Stomach (tissue), 9 donors: ENCODE results near the gene BRAF. TPM values are rescaled to one million over a fixed set of nuclear protein-coding genes. Genes with fewer than 3 reads are reported as not detected.
"Not testable (repeated sequence)": the region's sequence is repeated elsewhere in the genome, so short reads cannot be mapped to it uniquely, and the experiment has no call there.

ENCODE experiments used
- DNase-seq, 2 donors: peaks; one replicate each; pipeline versions ENCODE4 v3.0.0 to v3.0.0-alpha.2; 2013 to 2019
- H3K27ac ChIP-seq, 5 donors: fragments of 200-600 bp in 4 of 5; sonication (generic) in 4 of 5; one replicate each; pipeline ENCODE4 v1.5.1; 2013 to 2019; ENCODE audit warnings: mild to moderate bottlenecking in 1 of 5, moderate library complexity in 1 of 5
- H3K27me3 ChIP-seq, 3 donors: fragments of 200-600 bp; sonication (generic); one replicate each; pipeline ENCODE4 v1.5.1; 2017 to 2019; ENCODE audit warnings: mixed run types in 1 of 3
- H3K36me3 ChIP-seq, 4 donors: fragments of 200-600 bp; sonication (generic); 1 replicate in 3 of 4; 2 replicates in 1 of 4; pipeline ENCODE4 v1.5.1; 2016 to 2019
- H3K4me1 ChIP-seq, 4 donors: fragments of 200-600 bp; sonication (generic); one replicate each; pipeline ENCODE4 v1.5.1; 2016 to 2019
- H3K4me3 ChIP-seq, 4 donors: fragments of 200-600 bp; sonication (generic) in 3 of 4; one replicate each; pipeline ENCODE4 v1.5.1; 2016 to 2019; ENCODE audit warnings: mild to moderate bottlenecking in 1 of 4
- H3K9me3 ChIP-seq, 4 donors: fragments of 200-600 bp; sonication (generic); one replicate each; pipeline ENCODE4 v1.5.1; 2016 to 2019
- EP300 ChIP-seq: sonication (generic); formaldehyde crosslinking; IDR thresholded peaks from one replicate; pipeline ENCODE4 v1.6.1; 2017; ENCODE audit warnings: antibody characterized with exemption
- POLR2A ChIP-seq, 4 donors: fragments of 450-650 bp; IDR thresholded peaks; one replicate each; pipeline ENCODE4 v1.6.1; 2016; ENCODE audit warnings: antibody characterized with exemption in 4 of 4, control low read depth in 2 of 4, mild to moderate bottlenecking in 1 of 4, moderate library complexity in 1 of 4
- POLR2AphosphoS5 ChIP-seq, 3 donors: sonication (generic); formaldehyde crosslinking; IDR thresholded peaks; one replicate each; pipeline ENCODE4 v1.6.1; 2016; ENCODE audit warnings: antibody characterized with exemption in 3 of 3
- WGBS, 5 donors: extraction: QIAGEN DNeasy Blood & Tissue Kit in 3 of 5; methylation state at CpG; one replicate each; pipeline versions ENCODE4 v1.1.5 to v1.1.7; 2013 to 2018; 5-methylcytosine and 5-hydroxymethylcytosine counted together
- intact Hi-C: fragments of 100-400 bp; cut with DNase I; formaldehyde crosslinking; loops from one replicate; pipeline ENCODE4 v1.15.1; 2023; ENCODE audit warnings: low total_unique reads
- polyA plus RNA-seq, 3 donors: library from polyadenylated mRNA; stranded (reverse); fragments of 200-250 nt; gene quantifications; one replicate each; pipeline ENCODE4 v1.2.3, GENCODE V29; 2013
- total RNA-seq, 5 donors: library from RNA; depleted of rRNA; stranded (reverse); fragments of >200 nt; gene quantifications; one replicate each; pipeline versions ENCODE4 v1.1.0 to v1.2.3, GENCODE V29; 2014 to 2016
- TF ChIP-seq, protein P1 (sequence below), 7 experiments: fragments of 450-650 bp in 4 of 7; fragments of 200-600 bp in 3 of 7; sonication (generic) in 3 of 7; IDR thresholded peaks; one replicate each; pipeline ENCODE4 v1.5.1; 2016 to 2019; ENCODE audit warnings: antibody characterized with exemption in 7 of 7, control low read depth in 2 of 7, mild to moderate bottlenecking in 1 of 7
- donor health status: healthy with polysubstance abuse.
- donor health status: Bipolar disorder and iron deficiency.
- donor health status: healthy.

BRAF gene
- total and polyA plus RNA-seq, 8 donors, result 3.9 to 105 (median 33.3) TPM

DNA sequence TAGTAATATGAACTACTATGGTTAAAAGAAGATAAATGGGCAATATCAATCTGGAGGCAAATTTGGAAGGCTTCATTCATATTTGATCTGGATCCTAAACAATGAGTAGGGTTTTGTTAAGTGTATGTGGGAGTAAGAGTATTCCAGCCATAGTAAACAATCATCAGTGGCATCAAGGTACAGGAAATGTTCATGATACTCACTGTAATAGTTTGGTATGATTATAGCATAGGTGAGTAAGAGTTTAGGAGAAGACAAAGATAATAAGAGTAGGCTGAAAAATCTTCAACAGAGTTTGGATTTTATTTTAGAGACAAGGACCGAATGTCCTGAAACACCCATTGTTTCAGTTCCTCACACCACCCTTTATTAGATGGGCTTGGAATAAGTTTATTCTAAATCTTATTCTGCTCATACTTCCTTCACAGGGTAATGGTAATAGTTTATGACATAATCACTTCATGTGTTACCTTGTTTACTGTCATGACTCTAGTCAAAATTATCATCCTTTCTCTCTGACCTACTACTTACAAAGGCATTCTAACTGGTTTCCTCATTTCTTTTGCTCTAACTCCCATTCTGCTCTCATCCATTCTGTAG, 38.9 kb downstream of the BRAF start:
- Histone ChIP-seq H3K27ac (no peak overlapping the region), H3K9me3 (no peaks in the 10 kb centered on the region), H3K4me3 (no peak overlapping the region), H3K27me3 (no peaks in the 10 kb centered on the region), H3K4me1 (peaks cover 0 to 43% (median 23%) of the 10 kb centered on the region in 4 donors), H3K36me3 (no peaks in the 10 kb centered on the region)
- no peak for DNase-seq
- TF ChIP-seq EP300, result no peak
- no peak for TF ChIP-seq POLR2AphosphoS5 (IDR thresholded peaks at IDR 0.05)
- no peak for TF ChIP-seq POLR2A (IDR thresholded peaks at IDR 0.05)
- TF ChIP-seq, protein P1, sequence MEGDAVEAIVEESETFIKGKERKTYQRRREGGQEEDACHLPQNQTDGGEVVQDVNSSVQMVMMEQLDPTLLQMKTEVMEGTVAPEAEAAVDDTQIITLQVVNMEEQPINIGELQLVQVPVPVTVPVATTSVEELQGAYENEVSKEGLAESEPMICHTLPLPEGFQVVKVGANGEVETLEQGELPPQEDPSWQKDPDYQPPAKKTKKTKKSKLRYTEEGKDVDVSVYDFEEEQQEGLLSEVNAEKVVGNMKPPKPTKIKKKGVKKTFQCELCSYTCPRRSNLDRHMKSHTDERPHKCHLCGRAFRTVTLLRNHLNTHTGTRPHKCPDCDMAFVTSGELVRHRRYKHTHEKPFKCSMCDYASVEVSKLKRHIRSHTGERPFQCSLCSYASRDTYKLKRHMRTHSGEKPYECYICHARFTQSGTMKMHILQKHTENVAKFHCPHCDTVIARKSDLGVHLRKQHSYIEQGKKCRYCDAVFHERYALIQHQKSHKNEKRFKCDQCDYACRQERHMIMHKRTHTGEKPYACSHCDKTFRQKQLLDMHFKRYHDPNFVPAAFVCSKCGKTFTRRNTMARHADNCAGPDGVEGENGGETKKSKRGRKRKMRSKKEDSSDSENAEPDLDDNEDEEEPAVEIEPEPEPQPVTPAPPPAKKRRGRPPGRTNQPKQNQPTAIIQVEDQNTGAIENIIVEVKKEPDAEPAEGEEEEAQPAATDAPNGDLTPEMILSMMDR (IDR thresholded peaks at IDR 0.05), result no peak
- intact Hi-C loops, result no loop called here
- WGBS, 5 donors, result 67 to 96% (median 81%) methylated on average over 1 of the region's 1 CpG

DNA sequence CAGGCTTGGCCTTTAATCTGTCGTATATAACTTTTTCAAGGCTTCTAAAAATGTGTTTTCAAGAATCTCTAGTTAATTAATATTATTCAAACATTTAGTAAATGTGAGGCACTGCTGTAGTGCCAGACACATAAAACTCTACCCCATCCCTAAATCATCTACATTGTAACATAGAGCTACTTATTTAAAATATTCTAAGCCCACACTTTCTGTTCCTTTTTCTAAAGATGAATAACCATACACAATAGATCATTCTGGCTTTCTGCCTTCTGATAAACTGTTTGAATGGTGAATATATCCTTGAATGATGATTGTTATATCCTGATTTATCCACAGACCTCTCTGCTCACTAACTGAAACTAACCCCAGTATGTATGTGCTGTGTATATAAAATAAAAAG, 41.4 kb downstream of the BRAF start:
- intact Hi-C loops, result no loop called here

DNA sequence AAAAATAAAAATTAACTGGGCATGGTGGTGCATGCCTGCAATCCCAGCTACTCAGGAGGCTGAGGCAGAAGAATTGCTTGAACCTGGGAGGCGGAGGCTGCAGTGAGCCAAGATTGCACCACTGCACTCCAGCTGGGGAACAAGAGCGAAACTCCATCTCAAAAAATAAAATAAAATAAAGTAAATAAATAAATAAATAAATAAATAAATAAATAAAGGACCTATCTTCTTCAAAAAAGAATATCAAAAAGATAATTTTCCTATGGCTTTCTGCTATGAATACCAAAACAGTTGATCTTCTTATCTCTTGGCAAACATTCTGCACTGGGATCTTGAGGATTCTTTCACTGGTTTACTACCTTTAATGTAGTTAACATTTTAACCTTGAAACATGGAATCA, 41.9 kb downstream of the BRAF start:
- H3K36me3 ChIP-seq, H3K9me3 ChIP-seq, H3K27ac ChIP-seq, H3K4me3 ChIP-seq, intact Hi-C loops, H3K27me3 ChIP-seq, DNase-seq: not testable (repeated sequence)
- WGBS, 5 donors, result 96 to 100% (median 96%) methylated on average over 2 of the region's 2 CpGs
- H3K4me1 ChIP-seq, result peaks cover 0 to 33% (median 17%) of the 10 kb centered on the region in 4 donors

More for the DNA sequence above, 41.4 kb downstream of the BRAF start:
- WGBS, 5 donors, result 60 to 71% (median 68%) methylated on average over 1 of the region's 1 CpG
- Histone ChIP-seq H3K27ac (no peak overlapping the region), H3K27me3 (no peaks in the 10 kb centered on the region), H3K9me3 (no peaks in the 10 kb centered on the region), H3K4me1 (peaks cover 0 to 37% (median 19%) of the 10 kb centered on the region in 4 donors), H3K4me3 (no peak overlapping the region), H3K36me3 (no peaks in the 10 kb centered on the region)
- TF ChIP-seq, protein P1 (IDR thresholded peaks at IDR 0.05), result no peak
- no peak for DNase-seq

DNA sequence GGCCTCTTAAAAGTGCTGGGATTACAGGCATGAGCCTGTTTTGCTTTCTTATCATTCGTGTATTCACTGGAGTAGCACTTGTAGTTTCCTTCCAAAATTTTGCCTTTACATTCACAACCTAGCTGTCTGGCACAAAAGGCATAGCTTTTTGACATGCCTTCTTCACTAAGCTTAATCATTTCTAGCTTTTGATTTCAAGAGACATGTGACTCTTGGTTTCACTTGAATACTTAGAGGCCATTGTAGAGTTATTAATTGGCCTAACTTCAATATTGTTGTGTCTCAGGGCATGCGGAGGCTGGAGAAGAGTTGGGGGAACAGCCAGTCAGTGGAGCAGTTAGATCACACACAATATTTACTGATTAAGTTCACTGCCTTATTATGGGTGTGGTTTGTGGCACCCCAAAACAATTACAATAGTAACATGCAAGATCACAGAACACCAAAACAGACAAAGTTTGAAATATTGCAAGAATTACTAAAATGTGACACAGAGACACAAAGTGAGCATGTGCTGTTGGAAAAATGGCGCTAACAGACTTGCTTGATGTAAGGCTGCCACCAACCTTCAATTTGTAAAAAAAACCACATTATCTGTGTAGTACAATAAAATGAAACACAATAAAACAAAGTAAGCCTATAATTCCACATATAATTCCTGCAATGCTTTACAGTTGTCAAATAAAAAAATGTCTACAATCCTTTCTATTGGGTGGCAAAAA, 43.1 kb downstream of the BRAF start:
- Histone ChIP-seq H3K27me3 (no peaks in the 10 kb centered on the region), H3K4me3 (no peak overlapping the region), H3K27ac (no peak overlapping the region), H3K4me1 (peaks cover 0 to 32% (median 10%) of the 10 kb centered on the region in 4 donors), H3K9me3 (no peaks in the 10 kb centered on the region), H3K36me3 (no peaks in the 10 kb centered on the region)
- no peak for DNase-seq
- intact Hi-C loops, result no loop called here
- TF ChIP-seq EP300 (no peak), POLR2A (IDR thresholded peaks at IDR 0.05) (no peak), POLR2AphosphoS5 (IDR thresholded peaks at IDR 0.05) (no peak)
- TF ChIP-seq, protein P1 (IDR thresholded peaks at IDR 0.05), result no peak
- 70 to 83% (median 75%) methylated on average over 3 of the region's 3 CpGs for WGBS, 5 donors

DNA sequence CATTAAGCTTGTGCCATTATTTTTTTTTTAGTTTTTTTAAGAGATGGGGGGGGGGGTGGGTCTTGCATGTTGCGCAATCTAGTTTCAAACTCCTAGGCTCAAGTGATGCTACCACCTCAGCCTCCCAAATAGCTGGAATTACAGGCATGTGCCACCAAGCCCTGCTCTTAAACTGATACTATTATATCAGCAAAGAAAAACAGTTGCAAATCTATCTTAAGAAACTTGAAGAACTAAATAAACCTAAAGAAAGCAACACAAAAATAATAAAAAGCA, 47.5 kb downstream of the BRAF start:
- DNase-seq, result no peak
- H3K4me1 ChIP-seq, result peaks cover 0 to 31% (median 8%) of the 10 kb centered on the region in 4 donors
- no peaks in the 10 kb centered on the region for H3K27me3 ChIP-seq
- H3K36me3 ChIP-seq, result no peaks in the 10 kb centered on the region
- TF ChIP-seq POLR2AphosphoS5 (IDR thresholded peaks at IDR 0.05) (no peak), POLR2A (IDR thresholded peaks at IDR 0.05) (no peak), EP300 (no peak)
- TF ChIP-seq, protein P1 (IDR thresholded peaks at IDR 0.05), result no peak
- H3K27ac ChIP-seq, result no peak overlapping the region
- WGBS, 5 donors, result 93 to 100% (median 94%) methylated on average over 1 of the region's 1 CpG
- intact Hi-C loops, result no loop called here
- H3K4me3 ChIP-seq, result no peak overlapping the region
- H3K9me3 ChIP-seq, result no peaks in the 10 kb centered on the region
